Measurements from ENCODE around the gene GOLGB1.

DNA sequence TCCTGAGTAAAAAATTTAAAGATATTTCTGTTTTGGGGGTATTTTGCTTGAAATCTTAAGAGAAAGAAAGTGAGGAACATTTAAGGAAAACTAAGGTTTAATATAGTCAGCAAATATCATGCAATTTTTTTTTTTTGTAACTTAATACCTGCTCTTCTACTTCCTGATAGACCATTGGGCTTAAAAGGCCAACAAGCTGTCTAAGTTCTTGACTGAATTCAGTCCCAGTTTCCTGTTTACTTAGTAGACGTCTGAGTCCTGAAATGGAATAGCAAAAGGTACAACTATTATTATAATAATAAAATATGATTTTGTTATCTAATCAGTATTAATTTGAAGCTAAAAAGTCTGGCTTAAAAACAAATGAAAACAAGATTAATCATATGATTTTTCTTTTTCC lies 47.4 kb upstream of the GOLGB1 start:
- no peak for TF ChIP-seq RARB (CRISPR knock-in tag; IDR thresholded peaks at IDR 0.05)
- no peak for TF ChIP-seq ZFP3 (CRISPR knock-in tag; IDR thresholded peaks at IDR 0.05)
- TF ChIP-seq BACH2 (CRISPR knock-in tag; IDR thresholded peaks at IDR 0.05; ENCODE audit: borderline replicate concordance): no peak
- no peak for TF ChIP-seq ZC3H10 (CRISPR knock-in tag; IDR thresholded peaks at IDR 0.05)
- TF ChIP-seq, protein P1, sequence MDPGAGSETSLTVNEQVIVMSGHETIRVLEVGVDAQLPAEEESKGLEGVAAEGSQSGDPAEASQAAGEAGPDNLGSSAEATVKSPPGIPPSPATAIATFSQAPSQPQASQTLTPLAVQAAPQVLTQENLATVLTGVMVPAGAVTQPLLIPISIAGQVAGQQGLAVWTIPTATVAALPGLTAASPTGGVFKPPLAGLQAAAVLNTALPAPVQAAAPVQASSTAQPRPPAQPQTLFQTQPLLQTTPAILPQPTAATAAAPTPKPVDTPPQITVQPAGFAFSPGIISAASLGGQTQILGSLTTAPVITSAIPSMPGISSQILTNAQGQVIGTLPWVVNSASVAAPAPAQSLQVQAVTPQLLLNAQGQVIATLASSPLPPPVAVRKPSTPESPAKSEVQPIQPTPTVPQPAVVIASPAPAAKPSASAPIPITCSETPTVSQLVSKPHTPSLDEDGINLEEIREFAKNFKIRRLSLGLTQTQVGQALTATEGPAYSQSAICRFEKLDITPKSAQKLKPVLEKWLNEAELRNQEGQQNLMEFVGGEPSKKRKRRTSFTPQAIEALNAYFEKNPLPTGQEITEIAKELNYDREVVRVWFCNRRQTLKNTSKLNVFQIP (CRISPR knock-in tag; IDR thresholded peaks at IDR 0.05; ENCODE audit: borderline replicate concordance, low read depth): no peak
- TF ChIP-seq ZFP30 (CRISPR knock-in tag; IDR thresholded peaks at IDR 0.05): no peak
- TF ChIP-seq, protein P2, sequence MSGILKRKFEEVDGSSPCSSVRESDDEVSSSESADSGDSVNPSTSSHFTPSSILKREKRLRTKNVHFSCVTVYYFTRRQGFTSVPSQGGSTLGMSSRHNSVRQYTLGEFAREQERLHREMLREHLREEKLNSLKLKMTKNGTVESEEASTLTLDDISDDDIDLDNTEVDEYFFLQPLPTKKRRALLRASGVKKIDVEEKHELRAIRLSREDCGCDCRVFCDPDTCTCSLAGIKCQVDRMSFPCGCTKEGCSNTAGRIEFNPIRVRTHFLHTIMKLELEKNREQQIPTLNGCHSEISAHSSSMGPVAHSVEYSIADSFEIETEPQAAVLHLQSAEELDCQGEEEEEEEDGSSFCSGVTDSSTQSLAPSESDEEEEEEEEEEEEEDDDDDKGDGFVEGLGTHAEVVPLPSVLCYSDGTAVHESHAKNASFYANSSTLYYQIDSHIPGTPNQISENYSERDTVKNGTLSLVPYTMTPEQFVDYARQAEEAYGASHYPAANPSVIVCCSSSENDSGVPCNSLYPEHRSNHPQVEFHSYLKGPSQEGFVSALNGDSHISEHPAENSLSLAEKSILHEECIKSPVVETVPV (CRISPR knock-in tag; IDR thresholded peaks at IDR 0.05): no peak
- TF ChIP-seq, protein P3, sequence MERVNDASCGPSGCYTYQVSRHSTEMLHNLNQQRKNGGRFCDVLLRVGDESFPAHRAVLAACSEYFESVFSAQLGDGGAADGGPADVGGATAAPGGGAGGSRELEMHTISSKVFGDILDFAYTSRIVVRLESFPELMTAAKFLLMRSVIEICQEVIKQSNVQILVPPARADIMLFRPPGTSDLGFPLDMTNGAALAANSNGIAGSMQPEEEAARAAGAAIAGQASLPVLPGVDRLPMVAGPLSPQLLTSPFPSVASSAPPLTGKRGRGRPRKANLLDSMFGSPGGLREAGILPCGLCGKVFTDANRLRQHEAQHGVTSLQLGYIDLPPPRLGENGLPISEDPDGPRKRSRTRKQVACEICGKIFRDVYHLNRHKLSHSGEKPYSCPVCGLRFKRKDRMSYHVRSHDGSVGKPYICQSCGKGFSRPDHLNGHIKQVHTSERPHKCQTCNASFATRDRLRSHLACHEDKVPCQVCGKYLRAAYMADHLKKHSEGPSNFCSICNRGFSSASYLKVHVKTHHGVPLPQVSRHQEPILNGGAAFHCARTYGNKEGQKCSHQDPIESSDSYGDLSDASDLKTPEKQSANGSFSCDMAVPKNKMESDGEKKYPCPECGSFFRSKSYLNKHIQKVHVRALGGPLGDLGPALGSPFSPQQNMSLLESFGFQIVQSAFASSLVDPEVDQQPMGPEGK (CRISPR knock-in tag; IDR thresholded peaks at IDR 0.05; ENCODE audit: borderline replicate concordance): no peak
- no peak for TF ChIP-seq PPARA (CRISPR knock-in tag; IDR thresholded peaks at IDR 0.05; ENCODE audit: borderline replicate concordance)
- no peak for TF ChIP-seq ARNTL (CRISPR knock-in tag; IDR thresholded peaks at IDR 0.05; ENCODE audit: borderline replicate concordance, low read depth)
- no peak for TF ChIP-seq TCF4 (CRISPR knock-in tag; IDR thresholded peaks at IDR 0.05; ENCODE audit: borderline replicate concordance)
- TF ChIP-seq ESRRG (CRISPR knock-in tag; IDR thresholded peaks at IDR 0.05): no peak
- TF ChIP-seq ISL1 (CRISPR knock-in tag; IDR thresholded peaks at IDR 0.05): no peak
- no peak for TF ChIP-seq TOX (CRISPR knock-in tag; IDR thresholded peaks at IDR 0.05; ENCODE audit: borderline replicate concordance)
